Trophoblast cell (in vitro differentiated cells and primary cell): ENCODE data around the gene CAPN2.
A peak's percentile ranks its signal among the peaks of the same experiment; 100 is the strongest.

ENCODE experiments used
- DNase-seq, 2 donors: peaks; one replicate each; pipeline ENCODE4 v3.0.0-alpha.2; 2016
- H2AFZ ChIP-seq: 2 replicates; pipeline ENCODE4 v1.6.1; 2013; ENCODE audit warnings: low read length, moderate library complexity, mild to moderate bottlenecking; ENCODE audit not compliant: insufficient read depth, poor library complexity
- H2AK5ac ChIP-seq: 2 replicates; pipeline ENCODE4 v1.6.1; 2013; ENCODE audit warnings: mild to moderate bottlenecking, low read length
- H2BK120ac ChIP-seq: 2 replicates; pipeline ENCODE4 v1.6.1; 2013; ENCODE audit warnings: low read length, mild to moderate bottlenecking, moderate library complexity; ENCODE audit not compliant: insufficient read depth, poor library complexity
- H2BK12ac ChIP-seq: 2 replicates; pipeline ENCODE4 v1.6.1; 2013; ENCODE audit warnings: mild to moderate bottlenecking, low read length, moderate library complexity
- H2BK5ac ChIP-seq: 2 replicates; pipeline ENCODE4 v1.6.1; 2013; ENCODE audit warnings: low read length, low read depth, moderate library complexity, mild to moderate bottlenecking; ENCODE audit not compliant: poor library complexity
- H3K14ac ChIP-seq: 2 replicates; pipeline ENCODE4 v1.6.1; 2013; ENCODE audit warnings: mild to moderate bottlenecking, low read length
- H3K18ac ChIP-seq: 2 replicates; pipeline ENCODE4 v1.6.1; 2013; ENCODE audit warnings: mild to moderate bottlenecking, low read length
- H3K23ac ChIP-seq: 2 replicates; pipeline ENCODE4 v1.6.1; 2013; ENCODE audit warnings: low read length
- H3K27ac ChIP-seq: 2 replicates; pipeline ENCODE4 v1.5.1; 2013; ENCODE audit warnings: low read depth, mild to moderate bottlenecking, inconsistent platforms, low read length, moderate library complexity
- H3K27me3 ChIP-seq: 2 replicates; pipeline ENCODE4 v1.6.1; 2013; ENCODE audit warnings: inconsistent platforms, mild to moderate bottlenecking, low read length, moderate library complexity; ENCODE audit not compliant: insufficient read depth
- H3K36me3 ChIP-seq, 2 experiments: 1 replicate in 1 of 2; 2 replicates in 1 of 2; pipeline ENCODE4 v1.6.1; 2013; ENCODE audit warnings: low read length in 2 of 2, mild to moderate bottlenecking in 2 of 2, moderate library complexity in 1 of 2; ENCODE audit not compliant: insufficient read depth in 2 of 2, control insufficient read depth in 1 of 2
- H3K4ac ChIP-seq: 2 replicates; pipeline ENCODE4 v1.6.1; 2013; ENCODE audit warnings: low read depth, mild to moderate bottlenecking, low read length, moderate library complexity
- H3K4me1 ChIP-seq, 2 experiments: 1 replicate in 1 of 2; 2 replicates in 1 of 2; pipeline ENCODE4 v1.6.1; 2013; ENCODE audit warnings: low read length in 2 of 2, mild to moderate bottlenecking in 2 of 2, moderate library complexity in 1 of 2; ENCODE audit not compliant: insufficient read depth in 2 of 2, control insufficient read depth in 1 of 2
- H3K4me2 ChIP-seq: 2 replicates; pipeline ENCODE4 v1.6.1; 2013; ENCODE audit warnings: inconsistent platforms, mild to moderate bottlenecking, low read length, moderate library complexity
- H3K4me3 ChIP-seq: 2 replicates; pipeline ENCODE4 v1.5.1; 2013; ENCODE audit warnings: mild to moderate bottlenecking, low read depth, low read length, inconsistent platforms
- H3K79me1 ChIP-seq: one replicate; pipeline ENCODE4 v1.6.1; 2013; ENCODE audit warnings: low read length
- H3K79me2 ChIP-seq: 2 replicates; pipeline ENCODE4 v1.6.1; 2013; ENCODE audit warnings: low read length, mild to moderate bottlenecking; ENCODE audit not compliant: control insufficient read depth, insufficient read depth, poor library complexity
- H3K9ac ChIP-seq: 2 replicates; pipeline ENCODE4 v1.6.1; 2013; ENCODE audit warnings: mild to moderate bottlenecking, low read length
- H3K9me3 ChIP-seq: 2 replicates; pipeline ENCODE4 v1.6.1; 2013; ENCODE audit warnings: low read depth, mild to moderate bottlenecking, control low read depth, inconsistent platforms, low read length; ENCODE audit not compliant: insufficient read depth
- H4K12ac ChIP-seq: 2 replicates; pipeline ENCODE4 v1.6.1; 2013; ENCODE audit warnings: low read depth, mild to moderate bottlenecking, low read length, moderate library complexity
- H4K8ac ChIP-seq: 2 replicates; pipeline ENCODE4 v1.6.1; 2013; ENCODE audit warnings: low read depth, mild to moderate bottlenecking, low read length, moderate library complexity
- H4K91ac ChIP-seq: one replicate; pipeline ENCODE4 v1.6.1; 2013; ENCODE audit warnings: low read depth, mild to moderate bottlenecking, low read length, moderate library complexity
- WGBS: extraction: QIAGEN DNeasy Blood & Tissue Kit; methylation state at CpG from one replicate; pipeline ENCODE4 v1.1.7; 2013; ENCODE audit warnings: missing lambda C conversion rate; ENCODE audit not compliant: insufficient read length, insufficient coverage; ENCODE audit errors: extremely low coverage; 5-methylcytosine and 5-hydroxymethylcytosine counted together

The CAPN2 gene

DNA sequence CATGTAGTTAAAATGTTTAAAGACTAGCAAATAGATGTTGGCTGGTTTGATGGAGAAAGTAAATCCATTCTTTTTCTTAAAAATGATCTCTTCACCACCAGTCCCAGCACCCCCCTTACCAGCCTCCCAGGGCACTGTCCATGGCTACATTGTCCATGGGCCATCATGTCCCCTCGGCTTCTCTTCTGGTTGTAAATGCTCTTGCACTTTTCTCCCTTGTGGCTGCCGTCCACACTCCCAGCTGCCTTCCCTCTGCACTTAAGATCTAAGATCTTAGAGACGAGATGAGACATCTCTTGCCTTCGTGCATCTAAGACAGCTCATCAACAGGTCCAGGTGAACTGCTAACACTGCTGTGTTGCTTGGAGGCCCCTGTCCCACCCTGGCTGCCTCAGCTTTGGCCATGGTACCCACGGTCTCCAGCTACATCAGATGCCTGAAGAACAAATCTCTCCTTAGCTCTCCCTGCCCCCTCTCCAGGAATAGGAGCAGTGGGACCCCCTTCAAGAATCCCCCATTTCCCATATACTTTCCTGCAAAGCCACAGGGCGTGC lies 11.1 kb downstream of the CAPN2 start:
- Histone ChIP-seq H3K4me2 (no peak overlapping the region), H3K4me3 (no peak overlapping the region), H3K9me3 (no peaks in the 10 kb centered on the region), H3K27ac (peak overlapping the region; percentile 2), H3K4me1 (peaks cover 45 to 56% of the 10 kb centered on the region in 2 experiments), H3K36me3 (peaks cover 43 to 61% of the 10 kb centered on the region in 2 experiments), H3K4ac (peak overlapping the region; percentile 17), H2BK5ac (no peak overlapping the region), H3K9ac (no peak overlapping the region), H2BK12ac (no peak overlapping the region), H3K23ac (no peak overlapping the region), H3K79me1 (peaks cover 36% of the 10 kb centered on the region), H2AK5ac (no peak overlapping the region), H4K8ac (no peak overlapping the region), H3K27me3 (no peaks in the 10 kb centered on the region), H3K14ac (no peak overlapping the region), H3K18ac (peak overlapping the region; percentile 12), H2AFZ (no peak overlapping the region), H3K79me2 (peaks cover 23% of the 10 kb centered on the region), H2BK120ac (no peak overlapping the region), H4K91ac (no peak overlapping the region), H4K12ac (no peak overlapping the region)
- no CpG with 5 or more reads among the region's 6 CpGs for WGBS
- DNase-seq = no peak

GRCh38 chr1:223724376-223724775 lies 12.0 kb downstream of the CAPN2 start:
- no peak overlapping the region for H2AK5ac ChIP-seq
- H3K14ac ChIP-seq = no peak overlapping the region
- H3K9me3 ChIP-seq = no peaks in the 10 kb centered on the region
- peaks cover 26% of the 10 kb centered on the region for H3K79me2 ChIP-seq
- H4K8ac ChIP-seq = no peak overlapping the region
- H3K79me1 ChIP-seq = peaks cover 39% of the 10 kb centered on the region
- H3K18ac ChIP-seq = no peak overlapping the region
- DNase-seq = no peak
- peak overlapping the region; percentile 60 for H3K4ac ChIP-seq
- no peak overlapping the region for H2BK5ac ChIP-seq
- H3K4me2 ChIP-seq = no peak overlapping the region
- no peak overlapping the region for H2BK120ac ChIP-seq
- H4K12ac ChIP-seq = no peak overlapping the region
- peak overlapping the region; percentile 63 for H2BK12ac ChIP-seq
- H3K27ac ChIP-seq = peak overlapping the region; percentile 2
- peaks cover 49 to 57% of the 10 kb centered on the region in 2 experiments for H3K4me1 ChIP-seq
- H3K4me3 ChIP-seq = no peak overlapping the region
- H3K36me3 ChIP-seq = peaks cover 48 to 66% of the 10 kb centered on the region in 2 experiments
- no peak overlapping the region for H4K91ac ChIP-seq
- WGBS = no CpG with 5 or more reads among the region's 4 CpGs
- no peak overlapping the region for H3K23ac ChIP-seq
- H3K9ac ChIP-seq = no peak overlapping the region
- H3K27me3 ChIP-seq = no peaks in the 10 kb centered on the region
- no peak overlapping the region for H2AFZ ChIP-seq

GRCh38 chr1:223725578-223725977 lies 13.2 kb downstream of the CAPN2 start:
- no CpG with 5 or more reads among the region's 8 CpGs for WGBS
- H3K27me3 ChIP-seq = no peaks in the 10 kb centered on the region

GRCh38 chr1:223726380-223727001 lies 14.2 kb downstream of the CAPN2 start:
- Histone ChIP-seq H3K79me2 (peaks cover 28% of the 10 kb centered on the region), H3K23ac (no peak overlapping the region), H2BK12ac (peak overlapping the region; percentile 63), H2BK5ac (peak overlapping the region; percentile 98), H2AFZ (peak overlapping the region; percentile 10), H3K79me1 (peaks cover 43% of the 10 kb centered on the region), H3K9ac (peak overlapping the region; percentile 14), H4K8ac (peak overlapping the region; percentile 71), H3K36me3 (peaks cover 34 to 49% of the 10 kb centered on the region in 2 experiments), H3K4ac (peak overlapping the region; percentile 30), H3K27ac (peak overlapping the region; percentile 91), H3K18ac (peak overlapping the region; percentile 71), H4K91ac (peak overlapping the region; percentile 91), H3K4me2 (peak overlapping the region; percentile 49), H2AK5ac (peak overlapping the region; percentile 75), H3K14ac (peak overlapping the region; percentile 77), H3K4me3 (no peak overlapping the region), H3K4me1 (peaks cover 50 to 52% of the 10 kb centered on the region in 2 experiments), H4K12ac (peak overlapping the region; percentile 2), H3K9me3 (no peaks in the 10 kb centered on the region), H2BK120ac (peak overlapping the region; percentile 66), H3K27me3 (no peaks in the 10 kb centered on the region)
- DNase-seq = peak; percentile 56 to 63
- WGBS = no CpG with 5 or more reads among the region's 9 CpGs

More at GRCh38 chr1:223725578-223725977, 13.2 kb downstream of the CAPN2 start:
- Histone ChIP-seq H3K4ac (peak overlapping the region; percentile 41), H2AFZ (no peak overlapping the region), H4K91ac (peak overlapping the region; percentile 62), H3K9ac (peak overlapping the region; percentile 20), H3K14ac (peak overlapping the region; percentile 11), H3K18ac (peak overlapping the region; percentile 72), H2AK5ac (peak overlapping the region; percentile 57), H3K4me2 (no peak overlapping the region), H4K8ac (peak overlapping the region; percentile 50), H2BK5ac (peak overlapping the region; percentile 87), H2BK12ac (peak overlapping the region; percentile 43), H3K36me3 (peaks cover 40 to 58% of the 10 kb centered on the region in 2 experiments), H3K9me3 (no peaks in the 10 kb centered on the region), H2BK120ac (peak overlapping the region; percentile 66), H4K12ac (no peak overlapping the region), H3K79me2 (peaks cover 24% of the 10 kb centered on the region), H3K79me1 (peaks cover 39% of the 10 kb centered on the region), H3K4me1 (peaks cover 45 to 51% of the 10 kb centered on the region in 2 experiments), H3K27ac (peak overlapping the region; percentile 91), H3K23ac (no peak overlapping the region), H3K4me3 (no peak overlapping the region)
- no peak for DNase-seq
